ENCODE data around the gene DNER.
A peak's percentile ranks its signal among the peaks of the same experiment; 100 is the strongest.

Gene DNER

DNA sequence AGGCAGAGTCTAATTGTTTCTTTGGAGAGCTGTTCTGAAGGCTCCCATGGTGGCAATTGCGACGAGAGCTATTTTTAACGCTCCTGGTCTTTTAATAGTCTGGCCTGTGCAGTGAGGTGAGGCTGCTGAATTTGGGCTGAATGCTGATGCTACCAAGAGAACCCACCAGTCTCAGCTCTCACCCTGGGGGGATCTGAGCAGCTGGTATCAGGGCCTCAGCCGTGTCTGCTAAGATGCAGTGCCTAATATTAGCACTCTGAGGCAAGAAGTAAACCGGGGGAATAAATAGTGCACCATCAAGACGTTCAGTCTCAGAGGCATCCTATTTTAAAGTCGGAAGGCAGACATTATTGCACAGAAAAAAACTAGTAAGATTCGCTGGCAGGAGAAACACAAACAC is 228.5 kb downstream of the DNER start:
- no peak for DNase-seq

DNA sequence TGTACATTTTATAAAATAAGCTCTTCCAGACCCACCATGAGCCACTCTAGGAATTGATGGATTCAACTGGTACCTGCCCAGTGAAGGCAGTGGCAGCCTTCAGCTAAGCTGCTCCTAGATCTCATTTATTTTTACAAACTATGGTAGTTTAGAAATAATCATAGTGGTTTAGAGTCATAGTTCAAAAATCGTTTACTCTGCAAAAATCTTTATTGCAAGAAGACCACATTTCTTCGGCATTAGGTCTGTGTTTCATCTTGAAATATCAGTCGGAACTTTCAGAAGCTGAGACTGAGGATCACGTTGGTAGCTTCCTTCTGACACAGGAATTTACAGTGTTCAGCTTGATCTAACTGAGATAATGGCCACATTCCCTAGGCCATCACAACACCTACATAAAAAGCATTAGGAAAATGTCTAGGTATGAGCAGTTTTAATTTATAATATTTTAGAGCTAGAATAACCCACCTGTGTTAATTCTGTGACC is 237.0 kb downstream of the DNER start:
- no peak for DNase-seq

DNA sequence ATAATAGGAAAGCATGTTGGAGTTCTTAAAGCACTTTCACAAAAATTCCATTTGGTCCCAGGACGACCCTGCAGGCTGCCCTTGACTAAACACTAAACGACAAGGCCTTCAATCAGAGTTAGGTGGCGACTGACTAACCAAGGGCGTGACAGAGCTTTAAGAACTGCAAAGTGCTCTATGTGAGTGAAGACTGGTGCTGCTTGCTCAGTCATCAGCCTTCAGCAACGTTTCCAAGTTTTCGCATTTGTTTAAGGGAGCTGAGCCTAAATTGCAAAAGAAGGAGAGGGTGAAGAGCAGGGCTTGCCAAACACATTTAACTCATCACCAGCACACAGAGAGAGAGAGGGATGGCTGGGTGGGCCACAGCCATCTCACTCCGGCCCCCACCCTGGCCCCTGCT is 238.6 kb downstream of the DNER start:
- DNase-seq = no peak

DNA sequence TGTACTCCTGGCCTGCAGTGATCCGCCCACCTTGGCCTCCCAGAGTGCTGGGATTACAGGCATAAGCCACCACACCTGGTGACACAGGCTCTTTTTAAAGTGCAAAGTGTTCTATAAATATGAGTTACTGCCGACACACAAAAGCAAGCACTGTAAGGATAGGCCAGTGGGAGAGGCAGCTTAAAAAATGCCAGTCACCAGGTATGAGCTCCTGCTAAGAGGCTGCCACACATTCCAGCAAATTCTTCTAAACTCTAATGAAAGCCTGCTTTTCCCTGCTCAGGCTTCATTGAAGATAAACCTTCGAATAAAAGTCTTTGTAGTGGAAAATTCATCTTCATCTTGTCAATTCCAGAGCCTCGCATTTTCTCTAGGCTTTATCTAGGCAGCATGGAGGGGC is 240.2 kb downstream of the DNER start:
- DNase-seq = no peak

DNA sequence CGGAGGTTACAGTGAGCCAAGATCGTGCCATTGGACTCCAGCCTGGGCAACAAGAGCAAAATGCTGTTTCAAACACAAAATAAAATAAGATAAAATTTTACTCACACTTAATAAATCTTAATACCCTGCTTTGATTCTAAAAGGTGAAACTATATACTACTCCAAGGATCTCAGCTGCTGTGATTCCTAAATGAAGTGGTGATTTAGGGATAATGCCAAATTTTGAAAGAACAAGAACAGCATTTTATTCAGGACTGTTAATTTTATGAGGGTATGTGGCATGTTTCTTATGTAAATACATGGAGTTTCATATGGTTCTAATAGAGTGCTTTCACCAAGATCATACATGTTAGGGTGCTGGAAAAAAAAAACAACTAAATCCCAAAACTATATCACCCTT is 243.6 kb downstream of the DNER start:
- no peak for DNase-seq

DNA sequence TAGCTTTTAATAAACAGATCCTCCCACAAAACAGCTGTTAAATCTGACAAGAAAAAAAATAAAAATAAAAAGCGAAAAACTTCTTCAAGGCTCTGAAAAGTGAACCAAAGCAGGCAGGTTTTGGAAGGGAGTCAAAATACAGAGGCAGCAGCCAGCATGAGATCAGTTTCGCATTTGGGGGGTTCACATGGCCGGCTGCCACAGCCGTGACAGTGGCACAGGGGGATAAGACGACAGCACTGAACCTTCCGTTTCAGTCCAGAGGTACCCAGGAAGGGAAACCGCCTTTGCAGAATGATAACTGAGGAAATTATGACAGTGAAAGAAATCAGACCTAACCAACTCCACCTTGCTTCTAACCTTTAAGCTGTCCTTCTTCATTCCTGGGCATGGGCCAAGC is 246.6 kb downstream of the DNER start:
- no peak for DNase-seq

DNA sequence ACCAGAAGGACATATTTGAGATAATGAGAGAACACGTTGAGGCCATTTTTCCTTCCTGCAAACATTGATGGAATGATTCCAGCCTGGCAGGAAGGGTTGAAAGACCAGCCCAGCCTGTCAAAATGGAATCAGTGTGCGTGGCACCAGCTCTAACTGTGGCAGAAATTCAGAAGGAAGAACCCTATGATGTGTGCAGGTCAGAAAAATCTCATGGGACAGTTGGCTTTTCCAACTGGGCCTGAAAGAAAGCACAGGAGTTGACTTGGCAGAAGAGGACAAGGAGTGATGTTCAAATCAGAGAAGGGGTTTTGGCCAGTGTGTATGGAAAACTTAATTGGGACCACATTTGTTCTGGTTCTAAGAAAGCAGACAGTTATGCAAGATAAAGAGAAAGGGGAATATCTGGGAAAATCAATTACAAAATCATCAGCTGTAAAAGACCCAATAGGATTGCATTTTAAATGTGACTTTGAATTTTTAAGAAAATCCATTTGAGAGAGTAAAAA is 250.5 kb downstream of the DNER start:
- DNase-seq = no peak

DNA sequence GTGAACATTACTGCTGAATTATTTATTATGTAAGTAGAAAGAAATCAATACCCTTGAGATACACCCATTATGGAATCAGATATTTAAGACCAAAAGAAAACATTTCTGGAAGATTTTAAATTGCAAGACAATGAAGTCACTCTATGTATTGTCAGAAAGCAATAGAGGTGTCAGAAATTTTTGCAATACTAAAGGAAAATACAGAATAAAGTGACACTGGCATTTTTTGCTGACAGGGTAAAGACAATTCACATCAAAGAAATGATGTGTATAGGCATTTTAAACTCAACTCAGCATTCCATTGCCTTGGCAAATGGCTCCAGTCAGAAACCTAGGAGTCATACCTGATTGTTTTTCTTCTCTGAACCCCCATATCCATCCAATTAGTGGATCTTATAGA is 252.2 kb downstream of the DNER start:
- no peak for DNase-seq

DNA sequence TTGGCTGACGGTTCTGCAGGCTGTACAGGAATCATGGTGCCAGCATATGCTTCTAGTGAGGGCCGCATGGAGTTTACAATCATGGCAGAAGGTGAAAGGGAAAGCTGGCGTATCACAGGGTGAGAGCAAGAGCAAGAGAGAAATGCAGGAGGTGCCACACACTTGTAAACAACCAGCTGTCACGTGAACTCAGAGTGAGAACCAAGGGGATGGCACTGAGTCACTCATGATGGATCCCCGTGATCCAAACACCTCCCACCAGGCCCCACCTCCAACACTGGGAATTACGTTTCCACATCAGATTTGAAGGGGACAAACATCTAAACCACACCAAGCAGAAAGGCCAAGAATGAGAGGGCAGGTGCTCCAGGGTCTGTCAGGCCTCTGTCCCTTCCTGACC is 258.3 kb downstream of the DNER start:
- no peak for DNase-seq

DNA sequence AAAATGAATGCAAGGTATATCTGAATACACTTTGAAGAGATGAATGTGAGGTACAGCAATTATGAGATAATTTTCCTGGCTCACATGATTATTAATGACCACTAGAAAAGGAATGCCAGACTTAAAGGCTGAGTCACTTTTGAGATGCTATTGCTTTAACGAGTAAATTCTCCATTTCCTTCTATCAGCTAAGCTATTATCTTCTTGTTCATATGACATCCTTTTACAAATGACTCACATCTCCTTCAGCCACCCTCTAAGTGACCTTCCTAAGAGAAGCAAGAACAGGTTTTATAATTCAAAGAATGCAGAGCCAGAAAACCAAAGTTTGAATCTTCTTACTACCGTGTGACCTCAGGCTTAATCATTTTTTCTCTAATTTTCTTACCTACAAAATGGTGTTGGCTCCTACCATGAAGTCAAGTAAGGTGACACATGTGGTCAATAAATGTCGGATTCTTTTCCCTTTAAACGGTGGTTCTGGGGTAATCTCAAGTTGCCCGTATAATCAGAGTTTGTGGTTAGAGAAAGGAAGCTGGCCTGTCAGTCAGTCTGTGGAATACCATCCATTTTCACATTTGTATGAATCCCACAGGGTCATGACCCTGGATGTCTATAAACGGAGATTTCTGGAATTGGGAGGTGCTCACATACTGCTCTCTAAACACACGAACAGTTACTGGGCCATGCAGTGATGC is 259.3 kb downstream of the DNER start:
- no peak for DNase-seq

DNA sequence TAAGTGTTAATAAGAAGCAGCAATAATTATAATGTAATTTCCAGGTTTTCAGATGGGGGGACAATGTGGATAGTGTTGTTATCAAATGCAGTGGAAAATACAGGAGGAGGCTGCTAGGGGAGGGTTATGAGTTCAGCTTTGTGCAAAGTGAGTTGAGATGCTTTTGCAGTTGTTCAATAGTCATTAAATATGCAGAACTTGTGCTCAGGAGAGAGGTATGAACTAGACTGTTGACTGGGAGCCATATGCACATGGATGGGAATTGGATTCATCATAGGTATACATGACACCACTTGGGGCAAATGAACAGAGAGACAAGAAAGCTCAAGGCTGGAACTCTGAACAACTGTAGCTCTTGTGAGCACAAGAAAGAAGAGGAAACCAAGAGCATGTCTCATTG is 261.1 kb downstream of the DNER start:
- DNase-seq = no peak

DNA sequence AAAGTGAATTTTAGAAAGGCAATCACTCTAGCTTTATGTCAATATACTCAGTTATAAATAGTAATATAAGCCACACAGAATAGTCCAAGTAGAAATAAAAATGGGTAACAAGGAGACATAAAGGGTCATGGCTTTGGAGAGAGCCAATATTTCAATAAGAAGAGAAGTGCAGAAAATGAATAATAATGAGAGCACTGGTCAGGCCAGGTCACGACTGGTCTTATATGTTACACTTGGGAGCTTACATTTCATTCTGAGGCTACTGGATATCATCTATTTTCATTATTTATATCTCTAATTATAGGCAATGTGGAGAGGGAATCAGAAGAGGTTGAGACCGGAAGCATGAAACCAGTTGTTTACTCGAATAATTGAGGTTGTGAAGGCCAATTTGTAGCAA is 262.5 kb downstream of the DNER start:
- DNase-seq = no peak

DNA sequence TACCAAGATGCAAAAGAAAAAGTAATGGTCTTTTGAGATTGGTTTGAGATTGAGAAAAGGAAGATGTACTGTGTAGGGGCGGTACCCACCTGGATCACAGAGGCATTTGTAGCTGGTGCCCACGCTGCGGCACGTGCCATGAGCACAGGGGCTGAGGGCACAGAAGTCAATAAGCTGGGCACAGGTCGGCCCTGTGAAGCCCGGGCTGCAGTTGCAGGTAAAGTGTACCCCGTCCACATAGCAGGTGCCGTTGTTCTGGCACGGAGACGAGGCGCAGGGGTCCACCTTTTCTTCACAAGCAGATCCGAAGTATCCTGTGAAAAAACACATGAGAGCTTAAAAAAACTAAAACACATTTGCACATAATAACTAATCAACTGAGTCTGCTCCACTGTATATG is 267.1 kb downstream of the DNER start:
- no peak for DNase-seq

DNA sequence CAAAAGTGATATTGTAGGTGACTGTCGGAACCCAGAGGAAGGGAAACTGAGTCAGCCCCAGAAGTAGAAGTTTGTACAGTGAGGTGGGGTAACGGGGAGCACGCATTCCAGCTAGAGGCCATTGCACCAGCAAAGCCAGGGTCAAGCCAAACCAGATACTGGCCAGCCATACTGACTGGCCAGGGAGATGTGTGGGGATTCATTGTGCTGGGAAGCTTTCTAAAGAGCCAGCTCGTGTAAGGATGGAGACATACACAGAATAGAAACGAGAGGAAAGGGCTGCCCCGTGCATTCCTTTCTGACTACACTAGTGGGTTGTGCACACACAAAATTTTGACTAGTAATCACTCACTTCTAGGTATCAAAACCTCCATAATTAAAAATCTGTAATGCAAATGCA is 268.0 kb downstream of the DNER start:
- no peak for DNase-seq

DNA sequence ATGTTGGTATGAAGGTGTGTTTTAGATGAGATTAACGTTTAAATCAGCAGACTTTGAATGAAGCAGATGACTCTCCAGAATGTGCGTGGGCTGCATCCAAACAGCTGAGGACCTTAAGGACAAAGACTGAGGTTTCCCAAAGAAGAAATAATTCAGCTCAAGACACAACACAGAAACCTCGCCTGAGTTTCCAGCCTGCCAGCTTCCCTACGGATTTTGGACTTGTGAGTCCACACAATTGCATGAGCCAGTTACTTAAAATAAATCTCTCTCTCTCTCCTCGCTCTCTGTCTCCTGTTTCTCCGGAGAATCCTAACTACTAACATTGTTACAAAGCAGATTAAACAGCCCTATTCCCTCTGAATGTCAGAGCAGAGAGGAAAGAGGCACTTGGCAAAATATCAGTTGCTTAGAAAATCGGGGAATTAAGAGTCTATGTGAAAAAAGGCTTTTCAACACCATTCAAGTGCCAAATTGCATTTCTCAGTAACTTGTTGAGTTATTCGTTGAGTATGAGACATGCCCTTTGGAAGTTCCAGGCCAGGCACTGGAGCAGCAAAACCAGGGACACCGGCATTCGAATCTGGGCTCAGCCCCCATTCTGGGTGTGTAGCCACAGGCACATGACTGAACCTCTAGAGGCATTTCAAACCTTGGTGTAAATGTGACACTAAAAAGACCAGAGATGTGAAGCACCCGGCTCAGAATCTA is 268.7 kb downstream of the DNER start:
- no peak for DNase-seq

DNA sequence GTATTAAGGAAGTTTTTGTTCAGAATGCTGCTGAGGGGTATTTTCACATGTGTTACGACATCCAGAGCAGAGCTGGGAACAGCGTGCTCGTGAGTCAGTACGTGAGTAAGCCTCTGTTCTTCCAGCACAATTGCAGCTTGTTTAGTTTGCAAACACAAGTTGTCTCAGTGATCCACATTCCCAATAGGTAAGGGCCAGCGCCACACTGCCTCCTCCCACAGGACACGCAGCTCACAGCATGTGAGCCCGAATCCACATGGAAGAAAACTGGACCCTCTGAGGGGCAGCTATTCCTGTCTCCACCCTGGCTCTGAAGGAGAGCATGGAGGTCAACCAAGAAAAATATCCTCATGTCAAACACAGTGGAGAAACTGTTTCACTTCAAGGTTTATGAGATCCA is 269.3 kb downstream of the DNER start:
- no peak for DNase-seq

DNA sequence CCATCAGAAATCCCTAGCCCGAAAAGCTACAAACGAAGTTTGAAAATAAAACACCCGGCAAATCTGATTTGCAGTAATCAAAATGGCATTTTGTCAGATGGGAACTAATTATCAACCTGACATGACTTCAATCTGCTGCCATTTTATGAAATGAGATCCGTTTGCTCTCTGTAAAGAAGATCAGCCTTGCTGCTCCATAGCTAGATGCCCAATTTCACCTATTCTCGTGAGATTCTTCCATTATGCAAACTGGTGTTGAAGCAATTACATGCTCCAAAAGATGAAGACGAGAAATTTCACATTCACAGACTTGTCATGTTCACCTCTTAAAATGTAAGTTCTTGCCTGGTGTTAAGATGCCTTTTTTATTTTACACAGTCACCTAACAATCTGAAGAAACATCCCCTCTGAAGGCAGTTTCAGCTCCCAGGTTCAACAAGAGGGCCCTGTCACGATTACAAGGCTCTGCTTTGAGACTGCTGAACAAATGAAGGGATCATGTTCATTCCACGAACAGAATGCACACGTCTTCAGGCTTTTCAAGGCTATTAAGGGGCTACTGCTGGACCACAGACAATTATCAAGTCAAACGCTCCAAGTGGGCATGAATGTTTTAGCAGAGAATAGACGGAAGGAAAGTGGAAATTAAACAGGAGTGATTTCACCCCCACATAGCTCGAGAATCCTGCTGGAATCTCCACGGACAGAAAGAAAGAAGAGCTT is 270.6 kb downstream of the DNER start:
- DNase-seq = no peak

DNA sequence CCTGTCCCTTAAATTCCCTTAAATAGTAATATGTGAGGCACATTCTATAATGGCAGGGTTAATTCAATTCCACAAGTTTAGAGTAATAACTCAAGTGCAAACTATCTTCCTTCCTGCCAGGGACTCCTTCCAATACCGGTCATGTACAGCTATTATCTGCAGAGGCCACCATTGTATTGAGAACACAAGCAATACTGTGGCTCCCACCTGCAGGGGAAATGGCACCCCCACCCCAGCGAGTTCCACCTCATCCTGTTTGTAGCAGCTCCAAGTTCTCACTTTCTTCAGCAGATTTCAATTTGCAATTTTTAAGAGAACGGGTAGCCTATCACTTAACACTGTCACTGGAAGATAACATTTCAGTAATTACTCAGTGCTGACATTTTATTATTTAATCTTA is 271.2 kb downstream of the DNER start:
- DNase-seq = no peak

DNA sequence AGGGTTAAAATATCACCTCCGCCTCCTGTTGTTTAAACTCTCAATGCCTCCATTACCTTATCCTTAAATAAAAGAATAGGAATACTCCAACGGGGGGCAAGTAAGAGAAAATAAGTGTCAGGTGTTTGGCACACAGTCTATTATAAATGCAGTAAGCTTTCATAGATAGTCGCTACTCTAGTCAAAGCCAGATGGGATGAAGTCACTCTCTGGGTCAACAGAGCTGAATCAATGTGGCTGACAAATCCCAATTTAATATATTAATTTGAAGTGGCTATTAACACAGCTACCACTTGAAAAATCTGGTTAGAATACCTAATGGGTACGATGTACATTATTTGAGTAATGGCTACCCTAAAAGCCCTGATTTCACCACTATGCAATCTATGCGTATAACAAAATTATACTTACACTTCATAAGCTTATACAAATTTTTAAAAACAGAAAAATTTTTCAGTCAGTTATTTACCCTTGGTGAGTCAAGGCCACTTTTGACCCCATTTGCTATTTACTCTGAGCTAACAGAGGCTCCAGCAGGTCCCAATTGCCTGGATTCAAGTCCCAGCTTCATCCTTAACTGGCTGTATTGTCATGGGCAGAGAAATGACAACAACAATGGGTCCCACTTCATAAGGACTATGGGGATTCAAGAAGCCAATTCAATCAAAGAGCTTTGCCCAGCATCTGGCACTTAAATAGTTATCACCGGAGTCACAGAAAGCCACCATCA is 275.8 kb downstream of the DNER start:
- peak; percentile 79 for DNase-seq

DNA sequence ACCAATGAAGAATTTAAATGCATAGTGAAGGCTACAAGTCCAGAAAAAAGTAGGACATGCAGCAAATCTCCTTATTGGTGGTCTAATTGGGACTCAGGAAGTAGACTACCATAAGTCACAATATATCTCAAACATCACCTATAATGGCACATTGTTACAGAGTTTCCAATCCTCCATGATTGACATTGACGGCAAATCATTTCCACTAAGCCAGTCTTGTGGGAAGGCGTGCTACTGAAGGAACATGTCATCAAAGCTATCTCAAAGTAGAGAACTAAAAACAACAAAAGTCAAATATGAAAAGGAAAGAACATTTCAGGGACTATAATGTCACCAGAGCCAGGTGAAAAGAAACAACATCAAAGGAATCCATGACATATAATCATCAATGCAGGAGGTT is 276.9 kb downstream of the DNER start:
- DNase-seq = no peak

DNA sequence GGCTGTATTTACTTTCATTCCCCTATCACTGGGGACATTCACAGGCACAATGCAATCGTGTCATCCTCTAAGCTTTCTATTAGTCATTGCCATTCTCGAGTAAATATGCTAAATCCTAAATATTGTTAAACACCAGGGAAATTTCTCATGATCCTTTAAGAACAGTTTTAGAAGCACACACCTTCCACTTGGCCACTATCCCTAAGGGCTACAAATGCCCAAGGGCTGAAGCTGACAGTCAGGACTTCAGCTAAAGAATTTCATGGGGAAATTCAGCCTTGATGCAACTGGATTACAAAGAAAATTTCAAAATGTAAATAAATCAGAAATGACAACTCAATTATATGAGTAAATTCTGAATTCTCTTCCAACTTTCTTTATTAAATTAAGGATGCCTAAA is 280.2 kb downstream of the DNER start:
- no peak for DNase-seq

DNA sequence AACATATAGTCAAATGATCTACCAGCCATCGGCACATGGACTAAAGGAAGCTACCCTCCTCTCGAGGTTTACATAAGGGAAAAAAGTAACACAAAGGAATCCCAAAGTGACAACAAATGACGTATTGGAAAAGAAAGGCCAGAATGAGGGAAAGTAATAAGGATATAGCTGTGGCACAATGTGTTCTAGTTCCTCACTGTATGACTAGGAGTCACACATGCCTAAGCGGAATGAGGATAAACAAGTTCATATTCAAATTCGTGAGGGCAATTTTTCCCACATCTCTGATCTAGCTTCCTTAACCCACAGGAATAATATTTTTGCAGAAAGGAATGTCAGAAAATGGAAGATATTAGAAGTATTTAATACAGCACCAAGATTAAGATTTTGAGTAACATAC is 281.0 kb downstream of the DNER start:
- DNase-seq = no peak

DNA sequence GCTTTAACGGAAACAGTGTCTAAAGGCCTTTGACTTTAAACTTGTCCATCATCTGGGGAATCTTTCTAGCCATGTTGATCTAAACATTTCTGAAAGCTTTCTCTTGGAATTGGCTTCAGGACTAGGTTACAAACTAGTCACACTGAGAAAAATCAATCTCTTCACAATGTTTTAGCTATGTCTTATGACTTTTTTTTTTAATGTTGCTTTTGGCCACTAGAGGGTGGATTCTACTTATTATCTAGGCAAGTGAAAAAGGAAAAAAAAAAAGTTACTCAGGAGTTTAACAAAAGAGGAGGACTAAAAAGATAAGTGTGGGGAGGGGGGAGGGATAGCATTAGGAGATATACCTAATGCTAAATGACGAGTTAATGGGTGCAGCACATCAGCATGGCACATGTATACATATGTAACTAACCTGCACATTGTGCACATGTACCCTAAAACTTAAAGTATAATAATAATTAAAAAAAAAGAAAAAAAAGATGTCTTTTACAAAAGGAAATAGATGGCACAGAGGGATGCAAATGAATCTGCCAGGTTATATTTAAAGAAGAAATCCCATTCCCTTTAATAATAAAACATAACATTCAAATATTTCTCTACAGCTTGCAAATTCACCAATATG is 282.9 kb downstream of the DNER start:
- DNase-seq = peak; percentile 60
